Right lobe of liver (tissue), 6 donors: Measurements from ENCODE around the gene APBB2. TPM values are rescaled to one million over a fixed set of nuclear protein-coding genes. Genes with fewer than 3 reads are reported as not detected.

Experiments used
- ATAC-seq, 4 donors: fragments of 200-7000 bp; cut with Tn5 transposase; one replicate each; pipeline ENCODE4 v1.9.1; 2020; ENCODE audit warnings: mild to moderate bottlenecking in 4 of 4, moderate library complexity in 4 of 4
- DNase-seq, 3 donors: peaks; one replicate each; pipeline ENCODE4 v3.0.0-alpha.2; 2020
- H3K27ac ChIP-seq, 3 donors: fragments of 200-600 bp; one replicate each; pipeline ENCODE4 v1.8.0; 2022
- H3K27me3 ChIP-seq, 2 donors: fragments of 200-600 bp; one replicate each; pipeline ENCODE4 v1.8.0; 2022
- H3K36me3 ChIP-seq, 4 donors: fragments of 200-600 bp; sonication (generic) in 1 of 4; one replicate each; pipeline versions ENCODE4 v1.5.1 to v1.8.0; 2017 to 2022; ENCODE audit warnings: control low read depth in 1 of 4
- H3K4me1 ChIP-seq, 4 donors: fragments of 200-600 bp; sonication (generic) in 1 of 4; one replicate each; pipeline versions ENCODE4 v1.5.1 to v1.8.0; 2017 to 2022; ENCODE audit warnings: control low read depth in 1 of 4
- H3K4me3 ChIP-seq, 3 donors: fragments of 200-600 bp; one replicate each; pipeline ENCODE4 v1.8.0; 2022
- H3K9me3 ChIP-seq, 4 donors: fragments of 200-600 bp; sonication (generic) in 1 of 4; one replicate each; pipeline versions ENCODE4 v1.5.1 to v1.8.0; 2017 to 2022; ENCODE audit warnings: control low read depth in 1 of 4
- CTCF ChIP-seq, 4 donors: fragments of 200-600 bp in 3 of 4; fragments of 450-650 bp in 1 of 4; IDR thresholded peaks; one replicate each; pipeline versions ENCODE4 v1.5.1 to v1.8.0; 2016 to 2022; ENCODE audit warnings: antibody characterized with exemption in 4 of 4, mild to moderate bottlenecking in 2 of 4
- POLR2A ChIP-seq: fragments of 450-650 bp; IDR thresholded peaks from one replicate; pipeline ENCODE4 v1.6.1; 2017; ENCODE audit warnings: antibody characterized with exemption, mild to moderate bottlenecking
- WGBS: methylation state at CpG from one replicate; pipeline ENCODE4 v1.1.6; 2018; ENCODE audit warnings: low coverage, low lambda C conversion rate; ENCODE audit not compliant: insufficient coverage; ENCODE audit errors: missing lambda C conversion rate; 5-methylcytosine and 5-hydroxymethylcytosine counted together
- intact Hi-C, 2 donors: fragments of 100-400 bp; cut with DNase I; formaldehyde crosslinking; loops; one replicate each; pipeline versions ENCODE4 v1.11.2 to v1.14.1; 2022
- total RNA-seq, 6 experiments: library from RNA; depleted of rRNA in 2 of 6; stranded (reverse); fragments of >200 nt in 2 of 6; fragmentation: NEBNext Ultra II Directional in 3 of 6; extraction: Animal tissue kit (Norgen Biotek cat#: 25700) in 3 of 6; gene quantifications; one replicate each; pipeline versions ENCODE4 v1.1.0 to v1.2.4, GENCODE V29; 2016 to 2023
- donor health status: DM: no; HTN: yes; CAD: no.
- donor health status: DM: no; HTN: no; CAD: no.
- donor health status: DM: no; HTN: no; CAD: no.
- donor health status: DM: no; HTN: yes; CAD: no.
- donor health status: DM: no; HTN: yes; CAD: no.

Gene APBB2
- total RNA-seq, 6 experiments from 2014 or later: 14.1 to 27.9 (median 25.1) TPM

DNA sequence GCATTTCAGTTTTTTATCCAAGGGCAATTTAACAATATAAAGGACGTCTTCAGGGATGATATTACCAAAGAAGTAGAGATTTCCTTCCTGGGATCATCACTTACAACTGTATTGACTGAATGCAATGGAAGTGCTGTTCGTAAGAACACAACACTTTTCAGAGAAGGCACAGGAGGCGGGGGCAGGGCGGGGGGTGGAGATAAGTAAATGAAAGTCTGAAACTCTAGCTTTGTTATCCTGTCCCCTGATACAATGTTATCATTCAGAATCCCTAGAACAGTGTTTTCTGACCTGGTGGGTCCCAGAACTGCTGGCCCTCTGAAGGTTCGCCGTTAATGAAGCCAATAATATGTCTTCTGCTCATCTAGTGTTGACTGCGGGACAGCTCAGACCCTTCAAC lies 340.0 kb downstream of the APBB2 start:
- intact Hi-C loops: no loop called here
- no peak for TF ChIP-seq CTCF (IDR thresholded peaks at IDR 0.05)
- TF ChIP-seq POLR2A: no peak
- H3K36me3 ChIP-seq: no peaks in the 10 kb centered on the region
- H3K27me3 ChIP-seq: no peaks in the 10 kb centered on the region
- ATAC-seq (no peak), DNase-seq (no peak)
- H3K4me1 ChIP-seq: peaks cover 0 to 4% (median 0%) of the 10 kb centered on the region in 4 donors
- H3K9me3 ChIP-seq: no peaks in the 10 kb centered on the region
- H3K4me3 ChIP-seq: no peak overlapping the region
- no peak overlapping the region for H3K27ac ChIP-seq
- WGBS: 88% methylated on average over 5 of the region's 7 CpGs

GRCh38 chr4:40871695-40872250 lies 342.6 kb downstream of the APBB2 start:
- intact Hi-C loops: no loop called here
- Histone ChIP-seq H3K27me3 (no peaks in the 10 kb centered on the region), H3K9me3 (no peaks in the 10 kb centered on the region), H3K36me3 (no peaks in the 10 kb centered on the region), H3K4me3 (no peak overlapping the region), H3K4me1 (peaks cover 0 to 4% (median 0%) of the 10 kb centered on the region in 4 donors), H3K27ac (no peak overlapping the region)
- 83% methylated on average over 7 of the region's 7 CpGs for WGBS
- ATAC-seq (no peak), DNase-seq (no peak)
- TF ChIP-seq POLR2A (no peak), CTCF (IDR thresholded peaks at IDR 0.05) (no peak)

DNA sequence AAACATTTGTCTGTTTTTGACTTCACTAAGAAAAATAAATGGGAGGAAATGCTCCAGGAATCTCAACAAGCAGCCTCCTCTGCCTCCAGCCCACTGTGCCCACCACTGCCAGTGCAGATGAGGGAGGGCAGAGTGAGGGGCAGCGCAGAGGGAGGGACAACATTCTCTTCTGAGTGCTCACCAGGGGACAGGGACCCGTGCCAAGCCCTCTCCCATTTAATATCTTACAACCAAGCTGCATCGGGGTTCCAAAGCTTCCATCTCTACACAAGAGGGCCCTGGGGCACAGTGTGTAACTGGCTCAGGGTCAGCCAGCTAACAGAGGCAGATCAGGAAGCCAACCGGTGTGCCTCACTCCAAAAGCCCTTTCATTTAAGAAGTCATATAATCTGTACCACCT lies 344.2 kb downstream of the APBB2 start:
- no peaks in the 10 kb centered on the region for H3K36me3 ChIP-seq
- H3K27ac ChIP-seq: no peak overlapping the region
- H3K9me3 ChIP-seq: no peaks in the 10 kb centered on the region
- DNase-seq: no peak
- no peak overlapping the region for H3K4me3 ChIP-seq
- TF ChIP-seq POLR2A (no peak), CTCF (IDR thresholded peaks at IDR 0.05) (no peak)
- ATAC-seq: no peak
- intact Hi-C loops: no loop called here
- H3K27me3 ChIP-seq: no peaks in the 10 kb centered on the region
- 67% methylated on average over 3 of the region's 4 CpGs for whole genome bisulfite sequencing
- no peaks in the 10 kb centered on the region for H3K4me1 ChIP-seq

DNA sequence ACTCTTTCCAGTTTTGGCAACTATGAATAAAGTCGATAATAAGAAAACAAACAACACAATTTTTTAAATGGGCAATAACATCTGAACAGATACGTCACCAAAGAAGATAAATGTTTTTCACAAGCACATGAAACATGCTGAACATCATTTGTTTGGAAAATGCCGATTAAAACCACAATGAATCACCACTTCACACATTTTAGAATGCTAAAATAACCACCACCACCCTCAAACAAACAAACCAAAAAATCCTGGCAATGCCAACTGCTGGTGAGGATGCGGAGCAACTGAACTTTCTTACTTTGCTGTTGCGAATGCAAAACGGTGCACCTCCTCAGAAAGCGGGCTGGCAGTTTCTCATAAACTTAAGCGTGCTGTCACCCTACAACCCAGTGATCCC lies 348.6 kb downstream of the APBB2 start:
- Histone ChIP-seq H3K27ac (no peak overlapping the region), H3K9me3 (no peaks in the 10 kb centered on the region), H3K27me3 (no peaks in the 10 kb centered on the region), H3K4me1 (no peaks in the 10 kb centered on the region), H3K4me3 (no peak overlapping the region), H3K36me3 (no peaks in the 10 kb centered on the region)
- DNase-seq (no peak), ATAC-seq (no peak)
- WGBS: 92% methylated on average over 8 of the region's 8 CpGs
- intact Hi-C loops: no loop called here
- TF ChIP-seq POLR2A: no peak
- no peak for TF ChIP-seq CTCF (IDR thresholded peaks at IDR 0.05)

- H3K27ac ChIP-seq: no peak overlapping the region
- WGBS: 71% methylated on average over 4 of the region's 4 CpGs
- no peaks in the 10 kb centered on the region for H3K36me3 ChIP-seq
- H3K4me1 ChIP-seq: no peaks in the 10 kb centered on the region
- ATAC-seq (no peak), DNase-seq (no peak)
- TF ChIP-seq CTCF (IDR thresholded peaks at IDR 0.05) (no peak), POLR2A (no peak)
- intact Hi-C loops: no loop called here
- H3K4me3 ChIP-seq: no peak overlapping the region
- no peaks in the 10 kb centered on the region for H3K27me3 ChIP-seq
- no peaks in the 10 kb centered on the region for H3K9me3 ChIP-seq
Observed at GRCh38 chr4:40864531-40864930, 349.8 kb downstream of the APBB2 start.
